Thymus (tissue), 14 donors: Measurements from ENCODE around the gene IFIT2. TPM values are rescaled to one million over a fixed set of nuclear protein-coding genes. Genes with fewer than 3 reads are reported as not detected.
"Not testable (repeated sequence)": the region's sequence is repeated elsewhere in the genome, so short reads cannot be mapped to it uniquely, and the experiment has no call there.

Experiments used
- DNase-seq, 9 donors: peaks; one replicate each; pipeline ENCODE4 v3.0.0-alpha.2; 2013; ENCODE audit warnings: low spot score in 9 of 9, low read depth in 6 of 9, missing footprints in 1 of 9
- H3K27ac ChIP-seq, 2 donors: one replicate each; pipeline ENCODE4 v1.5.1; 2013; ENCODE audit warnings: control low read depth in 1 of 2, low read depth in 1 of 2, low read length in 1 of 2, mild to moderate bottlenecking in 1 of 2, moderate library complexity in 1 of 2
- H3K27me3 ChIP-seq, 2 donors: one replicate each; pipeline ENCODE4 v1.5.1; 2013; ENCODE audit warnings: low read length in 1 of 2; ENCODE audit not compliant: control insufficient read depth in 2 of 2, insufficient read depth in 1 of 2
- H3K36me3 ChIP-seq, 2 donors: one replicate each; pipeline ENCODE4 v1.5.1; 2013; ENCODE audit warnings: low read length in 1 of 2, mild to moderate bottlenecking in 1 of 2, moderate library complexity in 1 of 2; ENCODE audit not compliant: control insufficient read depth in 2 of 2, insufficient read depth in 2 of 2
- H3K4me1 ChIP-seq, 2 donors: one replicate each; pipeline ENCODE4 v1.5.1; 2013; ENCODE audit warnings: low read length in 2 of 2; ENCODE audit not compliant: control insufficient read depth in 2 of 2, insufficient read depth in 2 of 2
- H3K4me3 ChIP-seq, 2 donors: one replicate each; pipeline ENCODE4 v1.5.1; 2013; ENCODE audit warnings: low read length in 2 of 2, control low read depth in 1 of 2, mild to moderate bottlenecking in 1 of 2
- H3K9me3 ChIP-seq, 2 donors: one replicate each; pipeline ENCODE4 v1.5.1; 2013; ENCODE audit warnings: low read length in 1 of 2, mild to moderate bottlenecking in 1 of 2; ENCODE audit not compliant: control insufficient read depth in 2 of 2, insufficient read depth in 1 of 2
- WGBS: extraction: QIAGEN DNeasy Blood & Tissue Kit; methylation state at CpG from one replicate; pipeline ENCODE4 v1.1.7; 2013; 5-methylcytosine and 5-hydroxymethylcytosine counted together
- long read RNA-seq, 10 donors: transcript quantifications; one replicate each; lab custom pipeline, GENCODE V29; 2026
- polyA plus RNA-seq: library from polyadenylated mRNA; stranded (reverse); fragments of 200-250 nt; gene quantifications from one replicate; pipeline ENCODE4 v1.2.3, GENCODE V29; 2013
- total RNA-seq: library from RNA; stranded (reverse); fragments of 120-200 nt; gene quantifications from one replicate; pipeline ENCODE4 v1.2.4, GENCODE V29; 2013
- donor health status: healthy.

Gene IFIT2, protein sequence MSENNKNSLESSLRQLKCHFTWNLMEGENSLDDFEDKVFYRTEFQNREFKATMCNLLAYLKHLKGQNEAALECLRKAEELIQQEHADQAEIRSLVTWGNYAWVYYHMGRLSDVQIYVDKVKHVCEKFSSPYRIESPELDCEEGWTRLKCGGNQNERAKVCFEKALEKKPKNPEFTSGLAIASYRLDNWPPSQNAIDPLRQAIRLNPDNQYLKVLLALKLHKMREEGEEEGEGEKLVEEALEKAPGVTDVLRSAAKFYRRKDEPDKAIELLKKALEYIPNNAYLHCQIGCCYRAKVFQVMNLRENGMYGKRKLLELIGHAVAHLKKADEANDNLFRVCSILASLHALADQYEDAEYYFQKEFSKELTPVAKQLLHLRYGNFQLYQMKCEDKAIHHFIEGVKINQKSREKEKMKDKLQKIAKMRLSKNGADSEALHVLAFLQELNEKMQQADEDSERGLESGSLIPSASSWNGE
- 8.7 TPM for total RNA-seq
- 16.0 TPM for polyA plus RNA-seq
- long read RNA-seq, donor 1: 0 reads
- long read RNA-seq, donor 2: 0 reads
- long read RNA-seq, donor 3, partial matches to known transcripts: 10 of 13 reads
- long read RNA-seq, donor 3, other reads (novel, unspliced or antisense): 0 of 13 reads
- long read RNA-seq, donor 4, transcript IFIT2-201 (2 exons, 3,489 nt): major isoform, 6 of 6 reads
- long read RNA-seq, donor 4, partial matches to known transcripts: 0 of 6 reads
- long read RNA-seq, donor 4, other reads (novel, unspliced or antisense): 0 of 6 reads
- long read RNA-seq, donor 5, transcript IFIT2-201 (2 exons, 3,489 nt): major isoform, 10 of 18 reads
- long read RNA-seq, donor 5, partial matches to known transcripts: 8 of 18 reads
- long read RNA-seq, donor 5, other reads (novel, unspliced or antisense): 0 of 18 reads
- long read RNA-seq, donor 6, partial matches to known transcripts: 0 of 4 reads
- long read RNA-seq, donor 6, other reads (novel, unspliced or antisense): 0 of 4 reads
- long read RNA-seq, donor 7, transcript IFIT2-201 (2 exons, 3,489 nt): major isoform, 7 of 7 reads
- long read RNA-seq, donor 7, partial matches to known transcripts: 0 of 7 reads
- long read RNA-seq, donor 7, other reads (novel, unspliced or antisense): 0 of 7 reads
- long read RNA-seq, donor 8, transcript IFIT2-201 (2 exons, 3,489 nt): major isoform, 5 of 5 reads
- long read RNA-seq, donor 8, partial matches to known transcripts: 0 of 5 reads
- long read RNA-seq, donor 8, other reads (novel, unspliced or antisense): 0 of 5 reads
- long read RNA-seq, donor 9, partial matches to known transcripts: 0 of 3 reads
- long read RNA-seq, donor 9, other reads (novel, unspliced or antisense): 0 of 3 reads
- long read RNA-seq, donor 10, transcript IFIT2-201 (2 exons, 3,489 nt): major isoform, 7 of 7 reads
- long read RNA-seq, donor 10, partial matches to known transcripts: 0 of 7 reads
- long read RNA-seq, donor 10, other reads (novel, unspliced or antisense): 0 of 7 reads

DNA sequence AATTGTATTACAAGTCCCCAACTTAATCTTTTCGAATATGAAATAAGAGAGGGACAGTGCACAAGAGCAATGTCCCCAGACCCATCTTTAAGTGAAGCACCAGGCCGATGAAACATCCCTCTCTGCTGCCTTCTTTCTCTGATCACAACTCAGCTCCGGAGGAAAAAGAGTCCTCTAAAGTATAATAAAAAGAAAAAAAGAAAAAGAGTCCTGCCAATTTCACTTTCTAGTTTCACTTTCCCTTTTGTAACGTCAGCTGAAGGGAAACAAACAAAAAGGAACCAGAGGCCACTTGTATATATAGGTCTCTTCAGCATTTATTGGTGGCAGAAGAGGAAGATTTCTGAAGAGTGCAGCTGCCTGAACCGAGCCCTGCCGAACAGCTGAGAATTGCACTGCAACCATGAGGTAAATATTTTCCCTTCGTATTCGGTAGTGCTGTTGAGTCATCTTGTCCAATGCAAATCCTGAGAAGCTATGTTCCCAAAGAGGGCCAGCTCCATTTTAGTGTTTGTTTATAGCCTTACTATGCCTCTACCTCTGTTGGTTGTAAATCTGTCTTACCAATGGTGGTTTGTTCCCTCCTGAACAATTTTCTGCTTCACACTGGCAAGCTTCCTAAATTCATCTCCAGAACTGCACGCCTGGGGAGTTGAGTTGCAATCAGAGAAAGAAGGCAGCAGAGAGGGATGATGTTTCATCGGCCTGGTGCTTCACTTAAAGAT is at the start of gene IFIT2:
Gene IFIT2, plus strand, starts transcription at position 326 of the 725 bp plus-strand sequence. Its CDS starts 78 bp downstream, at position 404.
- H3K36me3 ChIP-seq: peaks cover 10% of the 10 kb centered on the region in 2 donors
- peak; percentile 38 to 84 (median 56) for DNase-seq
- no peaks in the 10 kb centered on the region for H3K27me3 ChIP-seq
- H3K9me3 ChIP-seq: no peaks in the 10 kb centered on the region
- H3K4me1 ChIP-seq: peaks cover 8 to 11% of the 10 kb centered on the region in 2 donors
- WGBS: 2% methylated on average over 10 of the region's 10 CpGs
- H3K27ac ChIP-seq: peak within 1 kb of the TSS; percentile 88 to 93
- H3K4me3 ChIP-seq: peak within 1 kb of the TSS; percentile 57 to 62

DNA sequence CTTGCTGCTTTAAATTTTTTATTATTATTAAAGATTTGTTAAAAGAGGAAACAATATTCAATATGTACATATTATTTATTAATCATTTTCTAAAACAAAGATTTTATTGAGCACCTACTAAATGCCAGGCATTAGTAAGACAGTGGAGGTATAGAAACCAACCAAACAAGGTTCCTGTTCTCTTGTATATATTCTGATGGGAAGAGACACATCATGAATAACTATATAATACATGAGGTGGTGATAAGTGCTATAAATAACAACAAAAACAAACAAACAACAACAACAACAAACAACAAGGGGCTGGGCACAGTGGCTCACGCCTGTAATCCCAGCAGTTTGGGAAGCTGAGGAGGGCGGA is 49.6 kb upstream of the IFIT2 start:
- DNase-seq: no peak
- peaks cover 0 to 8% of the 10 kb centered on the region in 2 donors for H3K4me1 ChIP-seq
- no peaks in the 10 kb centered on the region for H3K36me3 ChIP-seq
- 98% methylated on average over 2 of the region's 2 CpGs for WGBS
- peak overlapping the region in 1 of 2 donors; percentile 66 for H3K4me3 ChIP-seq
- no peak overlapping the region for H3K27ac ChIP-seq
- peaks cover 3 to 9% of the 10 kb centered on the region in 2 donors for H3K9me3 ChIP-seq
- H3K27me3 ChIP-seq: no peaks in the 10 kb centered on the region

DNA sequence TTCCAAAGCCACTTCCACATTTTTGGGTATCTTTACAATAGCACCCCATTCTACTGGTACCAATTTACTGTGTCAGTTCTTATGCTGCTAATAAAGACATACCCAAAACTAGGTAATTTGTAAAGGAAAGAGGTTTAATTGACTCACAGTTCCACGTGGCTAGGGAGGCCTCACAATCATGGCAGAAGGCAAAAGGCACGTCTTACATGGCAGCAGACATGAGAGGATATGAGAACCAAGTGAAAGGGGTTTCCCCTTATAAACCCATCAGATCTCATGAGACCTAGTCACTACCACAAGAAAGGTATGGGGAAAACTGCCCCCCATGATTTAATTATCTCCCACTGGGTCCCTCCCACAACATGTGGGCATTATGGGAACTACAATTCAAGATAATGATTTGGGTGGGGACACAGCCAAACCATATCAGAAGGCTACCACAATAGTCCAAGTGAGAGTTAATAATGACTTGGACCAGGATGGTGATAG is 46.7 kb upstream of the IFIT2 start:
- not testable (repeated sequence) for H3K9me3 ChIP-seq, DNase-seq, H3K27me3 ChIP-seq, H3K27ac ChIP-seq, H3K4me3 ChIP-seq, H3K36me3 ChIP-seq, H3K4me1 ChIP-seq
- 88% methylated on average over 2 of the region's 2 CpGs for WGBS

DNA sequence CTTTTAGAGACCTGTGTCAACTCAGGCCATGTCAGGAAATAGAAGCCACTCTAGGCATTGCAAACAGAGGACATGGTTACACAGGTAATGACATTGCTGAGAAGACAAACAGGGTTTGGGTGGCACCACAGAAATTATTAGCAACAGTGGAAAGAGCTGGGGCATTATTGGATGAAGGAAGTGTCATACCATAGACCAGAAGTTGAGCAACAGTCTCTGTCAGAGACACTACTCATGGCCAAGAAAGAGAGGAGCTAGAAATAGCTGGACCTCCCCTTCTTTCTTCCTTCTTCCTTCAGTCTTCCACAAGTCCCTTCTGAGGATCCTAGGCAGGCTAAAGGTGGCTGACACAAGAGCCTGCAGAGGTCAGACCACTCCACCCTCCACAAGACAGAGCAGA is 46.1 kb upstream of the IFIT2 start:
- H3K27ac ChIP-seq: no peak overlapping the region

DNA sequence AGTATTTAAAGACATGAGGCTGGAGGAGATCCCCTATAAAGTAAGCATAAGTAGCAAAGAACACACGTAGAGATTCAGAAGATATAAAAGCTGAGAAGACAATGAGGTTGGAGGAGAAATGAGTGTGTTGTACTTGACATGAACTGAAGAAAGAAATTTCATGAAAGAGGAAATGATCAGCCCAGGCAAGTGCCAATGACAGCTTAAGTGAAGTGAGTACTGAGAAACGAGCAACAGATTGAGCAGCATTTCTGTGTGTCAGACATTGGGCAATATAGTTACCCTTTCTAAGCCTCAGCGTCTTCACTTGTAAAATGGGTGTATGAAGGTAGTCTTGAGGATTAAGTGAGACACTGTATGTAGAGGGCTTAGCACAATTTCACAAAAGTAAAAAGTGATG is 45.5 kb upstream of the IFIT2 start:
- WGBS: 93% methylated on average over 3 of the region's 3 CpGs
- no peaks in the 10 kb centered on the region for H3K36me3 ChIP-seq
- no peaks in the 10 kb centered on the region for H3K27me3 ChIP-seq
- H3K9me3 ChIP-seq: peaks cover 3 to 9% of the 10 kb centered on the region in 2 donors
- H3K4me1 ChIP-seq: peaks cover 0 to 5% of the 10 kb centered on the region in 2 donors
- no peak overlapping the region for H3K27ac ChIP-seq
- DNase-seq: no peak
- H3K4me3 ChIP-seq: no peak overlapping the region

More for the DNA sequence above, 46.1 kb upstream of the IFIT2 start:
- H3K4me3 ChIP-seq: no peak overlapping the region
- no peaks in the 10 kb centered on the region for H3K27me3 ChIP-seq
- peaks cover 3 to 9% of the 10 kb centered on the region in 2 donors for H3K9me3 ChIP-seq
- no peaks in the 10 kb centered on the region for H3K36me3 ChIP-seq
- H3K4me1 ChIP-seq: peaks cover 0 to 11% of the 10 kb centered on the region in 2 donors
- no peak for DNase-seq

DNA sequence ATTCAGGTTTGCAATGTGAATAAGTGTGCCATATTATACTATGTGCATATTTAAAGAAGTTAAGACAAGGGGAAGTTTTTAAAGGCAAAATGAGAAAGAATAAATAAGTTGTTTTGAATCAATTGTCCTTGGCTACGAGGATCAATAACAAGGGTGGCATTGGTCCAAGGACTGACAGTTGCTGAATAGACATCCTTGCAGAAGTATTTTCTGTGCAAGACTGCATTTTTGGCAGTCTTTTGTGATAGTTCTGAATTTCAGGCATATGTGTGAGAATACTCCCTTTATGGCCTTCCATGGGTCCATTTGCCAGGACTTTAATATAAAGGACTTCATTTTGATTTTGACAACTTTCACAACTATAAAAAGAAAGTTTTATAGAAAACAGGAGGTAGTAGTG is 44.9 kb upstream of the IFIT2 start:
- 92% methylated on average over 1 of the region's 1 CpG for WGBS
- no peak for DNase-seq
- H3K9me3 ChIP-seq: peaks cover 3 to 9% of the 10 kb centered on the region in 2 donors
- no peak overlapping the region for H3K27ac ChIP-seq
- no peaks in the 10 kb centered on the region for H3K27me3 ChIP-seq
- peaks cover 0 to 4% of the 10 kb centered on the region in 2 donors for H3K4me1 ChIP-seq
- no peak overlapping the region for H3K4me3 ChIP-seq
- no peaks in the 10 kb centered on the region for H3K36me3 ChIP-seq

DNA sequence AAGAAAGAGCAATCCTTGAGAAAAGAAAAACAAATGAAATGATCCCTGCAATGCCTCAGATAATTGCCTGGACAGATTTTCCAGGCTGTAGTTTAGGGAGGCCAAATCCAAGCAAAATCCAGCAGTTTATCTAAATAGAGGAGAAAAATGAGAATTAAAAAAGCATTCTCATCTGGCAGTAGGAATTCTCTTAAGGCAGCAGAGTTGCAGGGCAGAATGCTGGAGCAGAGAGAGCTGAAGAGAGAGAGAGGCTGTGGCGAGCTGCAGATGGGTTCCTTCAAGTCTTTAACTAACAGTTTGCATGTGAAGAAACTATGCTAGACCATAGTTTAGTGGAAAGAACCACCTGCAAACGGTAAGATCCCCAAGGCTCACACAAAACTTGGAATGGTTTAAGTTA is 44.3 kb upstream of the IFIT2 start:
- 95% methylated on average over 2 of the region's 2 CpGs for WGBS
- peaks cover 0 to 4% of the 10 kb centered on the region in 2 donors for H3K4me1 ChIP-seq
- no peak for DNase-seq
- H3K27me3 ChIP-seq: no peaks in the 10 kb centered on the region
- peaks cover 3 to 9% of the 10 kb centered on the region in 2 donors for H3K9me3 ChIP-seq
- H3K36me3 ChIP-seq: no peaks in the 10 kb centered on the region
- no peak overlapping the region for H3K27ac ChIP-seq
- H3K4me3 ChIP-seq: no peak overlapping the region

DNA sequence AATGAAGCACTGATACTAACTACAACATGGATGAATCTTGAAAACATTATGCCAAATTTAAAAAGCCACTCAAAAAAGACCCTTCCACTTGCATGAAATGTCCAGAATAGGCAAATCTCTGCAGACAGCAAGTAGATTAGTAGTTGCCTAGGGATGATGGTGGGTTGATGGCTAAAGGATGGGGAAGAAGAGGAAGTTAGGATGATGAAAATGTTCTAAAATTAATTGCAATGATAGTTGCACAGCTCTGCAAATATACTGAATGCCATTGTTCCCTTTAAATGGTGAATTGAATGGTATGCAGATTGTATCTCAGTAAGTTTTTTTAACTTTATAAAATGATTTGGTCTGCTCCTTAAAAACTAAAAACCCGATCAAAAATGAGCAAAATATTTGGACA is 43.0 kb upstream of the IFIT2 start:
- no peak overlapping the region for H3K27ac ChIP-seq
- WGBS: 95% methylated on average over 1 of the region's 1 CpG
- DNase-seq: no peak
- no peaks in the 10 kb centered on the region for H3K27me3 ChIP-seq
- H3K4me1 ChIP-seq: peaks cover 0 to 4% of the 10 kb centered on the region in 2 donors
- H3K9me3 ChIP-seq: peaks cover 2 to 9% of the 10 kb centered on the region in 2 donors
- no peaks in the 10 kb centered on the region for H3K36me3 ChIP-seq
- H3K4me3 ChIP-seq: no peak overlapping the region
